ENCODE results near the gene PTPRF.

The PTPRF gene

DNA sequence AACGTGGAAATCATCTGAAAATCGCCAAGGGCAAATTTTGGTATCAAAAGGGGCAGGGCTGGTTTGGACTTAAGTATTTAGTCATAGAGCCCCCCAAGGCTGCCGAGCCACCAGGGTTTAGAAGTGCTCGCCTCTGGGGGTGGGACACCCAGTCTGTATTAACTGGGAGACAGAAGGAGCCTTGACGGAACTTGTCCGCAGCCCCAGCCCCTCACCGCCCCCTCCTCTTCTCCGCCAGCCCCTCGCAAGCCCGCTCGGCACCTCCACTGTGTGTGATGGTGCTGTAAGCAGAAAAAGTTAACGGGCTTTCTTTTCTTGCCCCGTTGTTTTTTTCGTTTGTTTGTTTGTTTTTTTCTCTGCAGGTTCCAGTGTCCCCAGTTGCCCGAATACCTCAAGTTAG is 81.7 kb downstream of the PTPRF start:
- DNase-seq = no peak

DNA sequence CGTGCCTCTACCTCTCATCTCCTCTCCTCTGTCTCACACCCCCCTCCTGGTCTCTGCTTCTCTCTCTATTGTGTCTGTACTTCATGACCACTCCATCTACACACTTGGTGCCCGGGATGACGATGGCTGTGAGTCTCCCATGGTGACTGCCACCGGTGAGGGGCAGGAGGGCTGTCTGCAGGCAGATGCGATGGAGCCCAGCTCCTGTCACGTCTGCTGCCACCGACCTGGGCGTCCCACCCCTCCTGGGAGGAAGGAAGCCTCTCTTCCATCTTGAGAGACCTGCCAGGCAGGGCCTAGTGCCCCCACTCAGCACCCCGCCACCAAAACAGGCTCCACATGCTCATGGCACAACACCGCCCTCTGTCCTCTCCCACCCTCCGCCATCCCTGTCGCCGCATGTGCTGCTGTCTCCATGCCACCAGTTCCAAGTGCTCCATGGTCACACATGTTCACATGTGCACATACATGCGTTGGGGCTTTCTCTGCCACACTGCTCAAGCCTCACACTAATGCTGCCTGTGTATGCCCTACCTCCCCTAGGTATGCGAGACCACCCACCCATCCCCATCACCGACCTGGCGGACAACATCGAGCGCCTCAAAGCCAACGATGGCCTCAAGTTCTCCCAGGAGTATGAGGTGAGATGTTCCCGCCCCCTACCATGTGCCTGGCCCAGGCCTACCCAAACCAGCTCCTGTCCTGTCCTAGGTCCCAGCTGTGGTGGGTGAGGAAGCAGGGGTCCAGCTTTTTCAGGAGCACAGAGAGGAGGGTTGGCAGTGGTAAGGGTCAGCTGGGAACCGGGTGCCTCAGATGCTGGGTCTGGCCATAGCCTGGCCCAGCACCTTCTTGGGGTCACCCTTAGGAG is 82.6 kb downstream of the PTPRF start:
- DNase-seq = no peak

DNA sequence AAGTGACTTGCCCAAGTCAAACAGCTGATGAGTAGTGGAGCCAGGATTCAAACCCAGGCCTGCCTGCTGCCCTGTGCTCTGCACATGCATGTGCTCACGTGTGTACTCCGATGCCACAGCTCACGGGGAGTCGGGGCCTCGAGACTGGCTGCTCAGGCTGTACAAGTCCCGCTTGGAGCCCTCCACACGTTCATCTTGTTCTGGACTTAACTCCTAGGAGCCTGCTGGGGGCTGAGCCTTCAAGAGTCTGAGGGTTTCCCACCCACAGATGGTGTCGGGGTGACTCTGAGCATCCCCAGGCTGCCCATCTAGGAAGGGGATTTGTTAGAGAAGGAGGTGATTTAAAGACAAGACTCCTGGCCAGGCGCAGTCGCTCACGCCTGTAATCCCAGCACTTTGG is 83.5 kb downstream of the PTPRF start:
- no peak for DNase-seq

DNA sequence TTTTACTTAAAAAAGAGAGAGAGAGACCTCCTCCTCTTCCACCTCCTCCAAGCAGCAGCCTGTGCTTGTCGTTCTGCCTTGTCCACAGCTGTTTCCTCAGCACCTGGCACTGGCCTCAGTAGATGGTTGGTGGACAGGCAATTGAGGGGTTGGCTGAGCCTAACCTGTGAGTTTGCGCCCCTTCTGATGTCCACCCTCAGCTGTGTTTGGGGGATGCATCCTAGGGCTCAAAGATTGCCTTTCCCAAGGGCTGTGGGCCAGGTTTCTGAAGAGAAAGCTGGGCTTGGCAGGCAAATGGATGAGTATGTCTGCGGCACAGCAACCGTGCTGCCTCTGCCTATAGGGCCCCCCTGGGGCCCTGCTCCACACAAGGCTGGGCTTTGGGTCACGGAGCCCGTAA is 84.2 kb downstream of the PTPRF start:
- DNase-seq = no peak

DNA sequence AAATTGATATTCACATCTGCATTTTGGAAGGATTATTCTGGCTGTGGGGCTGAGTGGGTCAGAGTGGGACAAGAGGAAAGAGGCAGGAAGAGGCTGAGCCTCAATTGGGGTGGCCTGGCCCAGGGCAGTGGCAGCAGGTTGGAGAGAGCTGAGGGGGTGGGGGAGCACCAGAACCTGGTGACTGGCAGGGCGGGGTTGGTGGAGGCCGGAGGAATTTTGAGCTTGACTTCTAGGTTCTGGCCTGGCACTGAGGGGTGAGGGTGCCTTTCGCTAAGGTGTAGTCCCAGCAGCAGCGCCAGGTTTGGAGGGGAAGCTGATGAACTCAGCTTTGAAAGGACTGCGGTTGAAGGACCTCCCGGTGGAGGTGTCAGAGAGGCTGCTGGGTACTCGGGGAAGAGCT is 85.7 kb downstream of the PTPRF start:
- no peak for DNase-seq

DNA sequence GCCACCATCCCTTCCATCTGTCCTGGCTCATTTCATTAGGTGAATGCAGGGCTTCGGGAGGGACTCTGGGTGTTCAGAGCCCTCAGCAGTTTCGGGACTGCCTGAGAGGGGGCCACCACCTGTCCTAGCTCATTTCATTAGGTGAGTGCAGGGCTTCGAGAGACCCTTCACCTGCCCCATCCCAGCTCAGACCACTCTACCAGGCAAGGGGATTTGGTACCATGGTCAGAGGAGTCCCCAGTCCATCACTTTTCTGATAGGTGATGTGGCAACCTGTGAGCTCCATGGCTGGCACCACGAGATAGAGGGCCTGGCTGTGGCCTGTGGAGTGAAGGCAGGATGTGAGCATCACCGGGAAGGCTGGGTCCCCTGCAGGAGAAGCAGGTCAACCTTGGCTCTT is 86.3 kb downstream of the PTPRF start:
- no peak for DNase-seq

DNA sequence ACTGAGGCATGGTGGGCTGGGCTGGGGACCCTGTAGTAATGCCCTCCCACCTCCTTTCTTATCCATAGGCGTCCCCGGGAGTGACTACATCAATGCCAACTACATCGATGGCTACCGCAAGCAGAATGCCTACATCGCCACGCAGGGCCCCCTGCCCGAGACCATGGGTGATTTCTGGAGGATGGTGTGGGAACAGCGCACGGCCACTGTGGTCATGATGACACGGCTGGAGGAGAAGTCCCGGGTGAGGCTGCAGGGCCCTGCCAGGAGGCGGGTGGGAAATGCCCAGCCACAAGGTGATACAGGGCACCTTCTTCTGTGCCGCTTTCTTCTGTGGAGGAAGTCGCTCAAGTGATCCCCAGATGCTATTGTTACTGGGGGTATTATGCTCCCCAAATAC is 87.0 kb downstream of the PTPRF start:
- no peak for DNase-seq

DNA sequence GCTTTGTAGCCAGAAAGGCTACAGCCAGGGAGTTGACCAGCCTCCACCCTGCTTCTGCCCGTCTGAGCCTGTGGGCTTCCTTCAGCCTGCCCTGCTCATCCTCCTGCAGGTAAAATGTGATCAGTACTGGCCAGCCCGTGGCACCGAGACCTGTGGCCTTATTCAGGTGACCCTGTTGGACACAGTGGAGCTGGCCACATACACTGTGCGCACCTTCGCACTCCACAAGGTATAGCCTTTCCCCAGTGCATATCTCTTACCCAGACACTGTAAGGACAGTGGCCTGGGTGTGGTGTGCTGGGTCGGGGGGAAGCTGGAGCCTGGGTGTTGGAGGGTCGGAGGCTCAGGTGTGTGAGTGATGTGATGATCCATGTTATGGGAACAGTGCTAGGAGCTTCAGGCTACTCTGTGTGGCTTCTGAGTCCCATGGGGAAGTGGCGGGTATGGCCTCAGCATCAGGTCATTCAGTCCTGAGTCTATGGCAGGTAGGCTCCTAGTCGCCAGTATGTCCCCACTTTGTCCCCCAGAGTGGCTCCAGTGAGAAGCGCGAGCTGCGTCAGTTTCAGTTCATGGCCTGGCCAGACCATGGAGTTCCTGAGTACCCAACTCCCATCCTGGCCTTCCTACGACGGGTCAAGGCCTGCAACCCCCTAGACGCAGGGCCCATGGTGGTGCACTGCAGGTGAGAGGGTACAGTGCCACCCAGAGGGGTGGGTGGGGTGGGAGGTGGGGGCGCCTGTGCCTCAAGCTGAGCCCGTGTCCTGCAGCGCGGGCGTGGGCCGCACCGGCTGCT is 88.0 kb downstream of the PTPRF start:
- DNase-seq = no peak

DNA sequence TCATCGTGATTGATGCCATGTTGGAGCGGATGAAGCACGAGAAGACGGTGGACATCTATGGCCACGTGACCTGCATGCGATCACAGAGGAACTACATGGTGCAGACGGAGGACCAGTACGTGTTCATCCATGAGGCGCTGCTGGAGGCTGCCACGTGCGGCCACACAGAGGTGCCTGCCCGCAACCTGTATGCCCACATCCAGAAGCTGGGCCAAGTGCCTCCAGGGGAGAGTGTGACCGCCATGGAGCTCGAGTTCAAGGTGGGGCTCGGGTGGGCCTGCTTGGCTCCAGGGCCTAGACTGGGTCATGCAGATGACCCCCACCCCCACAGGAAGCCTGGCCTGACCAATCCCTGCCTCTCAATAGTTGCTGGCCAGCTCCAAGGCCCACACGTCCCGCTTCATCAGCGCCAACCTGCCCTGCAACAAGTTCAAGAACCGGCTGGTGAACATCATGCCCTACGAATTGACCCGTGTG is 88.7 kb downstream of the PTPRF start:
- no peak for DNase-seq

DNA sequence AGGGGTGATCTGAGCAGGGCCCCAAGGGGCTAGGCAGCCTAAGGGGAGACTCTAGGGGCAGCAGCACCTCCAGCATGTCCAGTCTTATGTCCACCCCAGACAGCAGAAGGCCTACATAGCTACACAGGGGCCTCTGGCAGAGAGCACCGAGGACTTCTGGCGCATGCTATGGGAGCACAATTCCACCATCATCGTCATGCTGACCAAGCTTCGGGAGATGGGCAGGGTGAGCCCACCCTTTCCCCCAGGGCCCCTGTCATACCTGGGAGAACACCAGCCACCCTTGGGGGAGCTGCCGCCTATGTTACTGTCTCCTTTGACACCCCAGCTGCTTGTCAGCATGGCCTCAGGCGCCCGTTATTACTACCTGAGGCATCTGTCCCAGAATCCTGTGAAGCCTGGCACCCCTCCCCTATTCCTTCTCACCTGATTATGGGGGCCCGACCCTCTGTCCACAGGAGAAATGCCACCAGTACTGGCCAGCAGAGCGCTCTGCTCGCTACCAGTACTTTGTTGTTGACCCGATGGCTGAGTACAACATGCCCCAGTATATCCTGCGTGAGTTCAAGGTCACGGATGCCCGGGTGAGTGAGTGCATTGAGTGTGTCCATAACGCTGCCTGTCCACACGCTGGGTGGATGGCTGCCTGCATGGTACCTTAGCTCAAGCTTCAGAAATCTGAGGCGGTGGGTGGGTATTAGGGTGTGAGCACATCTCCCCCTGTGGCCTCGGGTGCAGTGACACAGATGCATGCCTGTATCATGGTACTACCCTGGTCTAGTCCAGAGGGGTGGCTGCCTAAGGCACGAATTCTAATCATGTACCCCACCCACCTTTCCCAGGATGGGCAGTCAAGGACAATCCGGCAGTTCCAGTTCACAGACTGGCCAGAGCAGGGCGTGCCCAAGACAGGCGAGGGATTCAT is 89.6 kb downstream of the PTPRF start:
- no peak for DNase-seq

DNA sequence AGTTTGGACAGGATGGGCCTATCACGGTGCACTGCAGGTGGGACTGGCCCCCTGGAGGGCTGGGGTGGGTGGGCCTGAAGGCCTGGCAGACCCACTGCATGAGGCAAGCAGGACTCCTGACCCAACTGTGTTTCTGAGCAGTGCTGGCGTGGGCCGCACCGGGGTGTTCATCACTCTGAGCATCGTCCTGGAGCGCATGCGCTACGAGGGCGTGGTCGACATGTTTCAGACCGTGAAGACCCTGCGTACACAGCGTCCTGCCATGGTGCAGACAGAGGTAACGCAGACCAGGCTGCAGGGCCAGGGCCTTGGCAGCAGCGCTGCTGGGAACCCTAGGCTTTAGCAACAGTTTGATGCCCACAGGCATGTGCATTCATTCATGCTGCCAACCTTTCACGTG is 90.3 kb downstream of the PTPRF start:
- no peak for DNase-seq

DNA sequence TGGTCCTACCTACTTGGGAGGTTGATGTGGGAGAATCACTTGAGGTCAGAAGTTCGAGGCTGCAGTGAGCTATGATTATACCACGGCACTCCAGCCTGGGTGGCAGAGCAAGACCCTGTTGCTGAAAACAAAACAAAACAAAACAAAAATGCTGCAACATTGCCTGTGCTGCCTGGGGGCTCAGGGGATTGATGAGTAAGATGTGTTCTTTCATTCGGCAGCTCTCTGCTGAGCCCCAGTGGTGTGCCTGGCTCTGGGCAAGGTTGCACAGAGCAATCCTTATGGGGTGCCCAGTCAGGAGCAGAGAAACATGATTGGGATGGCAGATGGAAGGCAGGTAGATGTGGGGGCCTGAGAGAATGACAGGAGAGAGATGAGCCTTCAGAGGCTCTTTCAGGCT is 90.7 kb downstream of the PTPRF start:
- DNase-seq = no peak

DNA sequence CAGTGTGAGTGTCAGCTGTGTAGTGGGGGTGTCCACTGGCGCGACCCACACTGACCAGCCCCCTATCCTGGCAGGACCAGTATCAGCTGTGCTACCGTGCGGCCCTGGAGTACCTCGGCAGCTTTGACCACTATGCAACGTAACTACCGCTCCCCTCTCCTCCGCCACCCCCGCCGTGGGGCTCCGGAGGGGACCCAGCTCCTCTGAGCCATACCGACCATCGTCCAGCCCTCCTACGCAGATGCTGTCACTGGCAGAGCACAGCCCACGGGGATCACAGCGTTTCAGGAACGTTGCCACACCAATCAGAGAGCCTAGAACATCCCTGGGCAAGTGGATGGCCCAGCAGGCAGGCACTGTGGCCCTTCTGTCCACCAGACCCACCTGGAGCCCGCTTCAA is 91.2 kb downstream of the PTPRF start:
- DNase-seq = no peak

DNA sequence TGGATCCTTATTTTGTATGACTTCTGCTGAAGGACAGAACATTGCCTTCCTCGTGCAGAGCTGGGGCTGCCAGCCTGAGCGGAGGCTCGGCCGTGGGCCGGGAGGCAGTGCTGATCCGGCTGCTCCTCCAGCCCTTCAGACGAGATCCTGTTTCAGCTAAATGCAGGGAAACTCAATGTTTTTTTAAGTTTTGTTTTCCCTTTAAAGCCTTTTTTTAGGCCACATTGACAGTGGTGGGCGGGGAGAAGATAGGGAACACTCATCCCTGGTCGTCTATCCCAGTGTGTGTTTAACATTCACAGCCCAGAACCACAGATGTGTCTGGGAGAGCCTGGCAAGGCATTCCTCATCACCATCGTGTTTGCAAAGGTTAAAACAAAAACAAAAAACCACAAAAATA is 91.8 kb downstream of the PTPRF start:
- DNase-seq = no peak

DNA sequence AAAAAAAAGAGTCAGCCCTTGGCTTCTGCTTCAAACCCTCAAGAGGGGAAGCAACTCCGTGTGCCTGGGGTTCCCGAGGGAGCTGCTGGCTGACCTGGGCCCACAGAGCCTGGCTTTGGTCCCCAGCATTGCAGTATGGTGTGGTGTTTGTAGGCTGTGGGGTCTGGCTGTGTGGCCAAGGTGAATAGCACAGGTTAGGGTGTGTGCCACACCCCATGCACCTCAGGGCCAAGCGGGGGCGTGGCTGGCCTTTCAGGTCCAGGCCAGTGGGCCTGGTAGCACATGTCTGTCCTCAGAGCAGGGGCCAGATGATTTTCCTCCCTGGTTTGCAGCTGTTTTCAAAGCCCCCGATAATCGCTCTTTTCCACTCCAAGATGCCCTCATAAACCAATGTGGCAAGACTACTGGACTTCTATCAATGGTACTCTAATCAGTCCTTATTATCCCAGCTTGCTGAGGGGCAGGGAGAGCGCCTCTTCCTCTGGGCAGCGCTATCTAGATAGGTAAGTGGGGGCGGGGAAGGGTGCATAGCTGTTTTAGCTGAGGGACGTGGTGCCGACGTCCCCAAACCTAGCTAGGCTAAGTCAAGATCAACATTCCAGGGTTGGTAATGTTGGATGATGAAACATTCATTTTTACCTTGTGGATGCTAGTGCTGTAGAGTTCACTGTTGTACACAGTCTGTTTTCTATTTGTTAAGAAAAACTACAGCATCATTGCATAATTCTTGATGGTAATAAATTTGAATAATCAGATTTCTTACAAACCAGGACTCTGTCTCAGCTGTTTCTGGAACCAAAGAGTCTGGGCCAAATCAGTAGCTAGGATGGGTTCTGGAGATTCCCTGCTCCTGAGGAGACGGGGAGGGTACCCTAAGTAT is 92.5 kb downstream of the PTPRF start:
- no peak for DNase-seq

DNA sequence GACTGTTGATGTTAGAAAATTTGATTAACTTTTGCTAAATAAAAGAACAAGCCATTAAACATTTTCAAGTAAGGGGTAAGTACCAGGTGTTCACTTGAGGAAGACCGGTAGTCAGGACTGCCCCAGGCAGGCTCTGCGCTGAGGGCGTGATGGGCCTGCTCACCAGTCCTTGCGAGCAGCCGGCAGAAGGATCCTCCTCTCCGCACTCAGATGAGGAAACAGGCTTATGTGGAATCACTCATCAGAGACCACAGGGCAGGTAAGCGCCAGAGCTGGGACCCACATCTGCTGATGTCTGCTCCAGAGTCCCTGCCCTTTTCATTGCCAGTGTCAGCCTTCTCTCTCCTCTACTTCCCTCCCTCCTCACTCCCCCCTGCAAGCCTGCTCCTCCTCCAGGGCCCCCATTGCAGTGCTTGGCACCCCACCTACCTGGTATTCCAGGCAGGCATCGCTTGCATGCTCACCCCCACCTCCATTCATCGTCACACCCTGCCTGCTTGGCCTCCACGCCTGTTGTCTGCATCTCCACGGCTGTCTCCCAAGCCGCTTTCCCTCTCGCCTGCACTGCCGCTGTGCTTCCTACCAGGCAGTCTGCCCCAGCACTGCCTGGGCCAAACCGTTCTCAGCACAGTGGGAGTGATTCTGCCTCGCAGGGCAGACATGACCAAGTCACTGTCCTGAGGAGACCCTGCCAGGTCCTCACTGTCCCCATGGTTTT is 94.5 kb downstream of the PTPRF start:
- DNase-seq = no peak

DNA sequence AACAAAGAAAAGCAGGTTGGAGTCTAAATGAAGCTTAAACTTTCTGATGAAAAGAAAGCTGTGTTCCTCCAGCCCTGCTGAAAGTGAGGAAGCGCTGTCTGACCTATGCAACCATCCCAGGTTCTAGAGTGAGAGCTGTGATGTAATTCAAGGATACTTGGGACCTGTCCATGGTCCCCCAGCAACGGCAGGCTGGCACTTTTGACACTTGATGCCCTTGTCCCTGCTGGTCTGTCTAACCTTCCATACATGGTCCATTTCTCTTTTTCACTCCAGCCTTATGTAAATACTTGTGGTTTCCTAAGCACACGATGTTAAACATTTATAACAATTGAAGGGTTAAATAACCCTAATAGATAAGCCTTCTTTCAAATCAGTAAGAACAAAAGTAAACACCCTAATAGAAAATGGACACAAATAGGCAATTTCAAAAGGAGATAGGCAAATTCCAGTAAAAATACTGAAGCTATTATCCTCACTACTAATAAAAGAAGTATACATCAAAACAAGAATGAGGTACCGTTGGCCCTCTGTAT is 101.5 kb downstream of the PTPRF start:
- DNase-seq = no peak

DNA sequence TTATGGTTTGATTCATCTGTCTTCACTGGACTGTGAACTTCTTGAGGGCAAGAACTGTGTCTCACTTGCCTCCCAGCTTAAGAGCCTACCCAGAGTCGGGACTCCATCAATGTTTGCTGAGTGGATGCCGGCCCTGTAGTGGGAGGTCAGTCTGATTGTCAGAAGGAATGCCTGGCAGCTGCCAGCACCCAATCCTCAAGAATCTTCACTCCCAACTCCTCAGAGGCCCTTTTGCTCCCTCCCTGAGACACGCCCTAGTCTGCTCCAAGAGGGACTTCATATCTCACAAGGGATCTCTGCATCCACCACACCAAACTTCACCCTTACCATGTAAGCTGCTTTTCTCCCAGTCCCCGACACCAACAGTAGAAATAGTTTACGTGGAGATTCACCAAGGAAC is 104.0 kb downstream of the PTPRF start:
- no peak for DNase-seq

DNA sequence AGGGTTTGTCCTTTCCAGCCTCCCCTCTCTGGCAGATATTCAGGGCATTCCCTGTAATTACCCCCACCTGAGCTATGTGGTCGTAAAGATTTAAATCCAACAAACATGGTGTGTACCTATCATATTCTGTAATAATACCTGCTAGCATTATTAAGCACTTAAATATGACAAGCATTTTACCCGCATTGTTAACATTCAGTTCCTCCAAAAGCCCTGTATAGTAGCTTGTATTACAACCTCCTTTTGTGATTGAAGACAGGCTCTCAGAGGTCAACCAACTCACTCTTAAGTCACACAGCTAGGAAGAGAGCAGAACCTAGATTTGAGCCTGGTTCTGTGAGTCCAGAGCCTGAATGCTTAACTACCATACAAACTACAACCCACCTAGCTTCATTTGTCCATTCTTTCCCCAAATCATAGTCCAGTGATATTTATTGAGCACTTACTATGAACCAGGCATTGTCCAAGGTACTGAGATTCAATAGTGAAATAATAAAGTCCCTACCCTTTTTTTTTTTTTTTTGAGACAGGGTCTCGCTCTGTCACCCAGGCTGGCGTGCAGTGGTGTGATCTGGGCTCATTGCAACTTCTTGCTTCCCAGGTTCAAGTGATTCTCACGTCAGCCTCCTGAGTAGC is 105.4 kb downstream of the PTPRF start:
- no peak for DNase-seq

DNA sequence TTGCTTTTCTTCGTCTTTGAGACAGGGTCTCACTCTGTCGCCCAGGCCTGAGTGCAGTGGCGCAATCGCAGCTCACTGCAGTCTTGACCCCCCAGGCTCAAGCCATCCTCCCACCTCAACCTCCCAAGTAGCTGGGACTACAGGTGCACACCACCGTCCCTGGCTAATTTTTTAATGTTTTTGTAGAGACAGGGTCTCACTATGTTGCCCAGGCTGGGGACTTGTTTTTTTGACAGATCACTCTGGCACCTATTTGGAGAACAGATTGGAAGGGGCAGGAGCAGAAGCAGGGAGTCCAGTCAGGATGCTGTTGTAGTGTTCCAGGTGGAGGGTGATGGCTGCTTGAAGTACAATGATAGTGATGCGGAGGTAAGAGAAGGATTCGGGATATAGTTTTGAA is 106.6 kb downstream of the PTPRF start:
- DNase-seq = no peak
